H1 (cell line): Measurements from ENCODE around the gene RERE. TPM values are rescaled to one million over a fixed set of nuclear protein-coding genes. Genes with fewer than 3 reads are reported as not detected.

Experiments used
- CTCF ChIA-PET: fragments of 300-600 bp; sonication (Branson Sonifier 250); formaldehyde crosslinking; loops from one replicate; lab custom pipeline; 2021; ENCODE audit not compliant: partially characterized antibody; lab: Charles Lee
- POLR2A ChIA-PET: fragments of 300-600 bp; sonication (Branson Sonifier 250); formaldehyde crosslinking; loops from one replicate; lab custom pipeline; 2021; ENCODE audit warnings: inconsistent platforms; ENCODE audit not compliant: partially characterized antibody; lab: Charles Lee
- DNase-seq, 2 experiments: peaks; one replicate each; pipeline versions ENCODE4 v3.0.0 to v3.0.0-alpha.2; 2010 to 2022; ENCODE audit warnings: low spot score in 2 of 2, low read depth in 1 of 2, mixed read lengths in 1 of 2
- FAIRE-seq: peaks from 2 replicates; lab custom pipeline; 2011; peaks lifted over from hg19 to GRCh38; lab: Jason Lieb, UNC
- H2AFZ ChIP-seq: 2 replicates; pipeline ENCODE4 v1.8.1; 2012; ENCODE audit warnings: low read length, inconsistent platforms
- H2AK5ac ChIP-seq: 2 replicates; pipeline ENCODE4 v1.6.1; 2013; ENCODE audit warnings: low read depth, low read length
- H2BK120ac ChIP-seq: replicated peaks from 2 replicates; pipeline ENCODE3; 2013; ENCODE audit warnings: low read depth, low read length, inconsistent platforms
- H2BK12ac ChIP-seq: 2 replicates; pipeline ENCODE4 v1.6.1; 2013; ENCODE audit warnings: low read depth, low read length
- H2BK15ac ChIP-seq: 2 replicates; pipeline ENCODE4 v1.6.1; 2013; ENCODE audit warnings: low read length
- H2BK20ac ChIP-seq: 2 replicates; pipeline ENCODE4 v1.6.1; 2013; ENCODE audit warnings: low read length
- H2BK5ac ChIP-seq: 2 replicates; pipeline ENCODE4 v1.6.1; 2013; ENCODE audit warnings: low read depth, low read length
- H3K14ac ChIP-seq: 2 replicates; pipeline ENCODE4 v1.6.1; 2013; ENCODE audit warnings: inconsistent platforms; ENCODE audit not compliant: insufficient read length
- H3K18ac ChIP-seq: 2 replicates; pipeline ENCODE4 v1.6.1; 2013; ENCODE audit warnings: low read length; ENCODE audit errors: extremely low read depth
- H3K23ac ChIP-seq: 2 replicates; pipeline ENCODE4 v1.6.1; 2013; ENCODE audit warnings: inconsistent platforms; ENCODE audit not compliant: insufficient read length
- H3K23me2 ChIP-seq: 2 replicates; pipeline ENCODE4 v1.6.1; 2013; ENCODE audit warnings: low read depth, low read length
- H3K27ac ChIP-seq: 2 replicates; pipeline ENCODE4 v1.6.1; 2011; ENCODE audit warnings: low read depth, low read length, inconsistent platforms
- H3K27me3 ChIP-seq, 4 experiments: replicated peaks in 1 of 4; 1 replicate in 1 of 4; 2 replicates in 3 of 4; pipeline versions ENCODE4 v1.6.1 to v1.8.1; 2011 to 2013; ENCODE audit warnings: low read length in 3 of 4, mild to moderate bottlenecking in 3 of 4, inconsistent platforms in 2 of 4, mixed read lengths in 2 of 4, moderate library complexity in 1 of 4; ENCODE audit not compliant: control insufficient read depth in 3 of 4, insufficient read depth in 3 of 4; ENCODE audit errors: extremely low read depth in 1 of 4
- H3K36me3 ChIP-seq, 4 experiments: 2 replicates each; pipeline versions ENCODE4 v1.6.1 to v1.8.1; 2011 to 2013; ENCODE audit warnings: mild to moderate bottlenecking in 4 of 4, low read length in 3 of 4, moderate library complexity in 2 of 4, control low read depth in 1 of 4, inconsistent platforms in 1 of 4; ENCODE audit not compliant: insufficient read depth in 4 of 4, control insufficient read depth in 2 of 4
- H3K4ac ChIP-seq: replicated peaks from 2 replicates; pipeline ENCODE3; 2013; ENCODE audit warnings: low read length, low read depth, mixed read lengths, inconsistent platforms; ENCODE audit not compliant: insufficient read length
- H3K4me1 ChIP-seq, 4 experiments: replicated peaks in 1 of 4; 1 replicate in 1 of 4; 2 replicates in 3 of 4; pipeline versions ENCODE4 v1.6.1 to v1.8.1; 2011 to 2013; ENCODE audit warnings: low read length in 3 of 4, inconsistent platforms in 2 of 4, mixed read lengths in 1 of 4; ENCODE audit not compliant: insufficient read depth in 4 of 4, control insufficient read depth in 3 of 4
- H3K4me2 ChIP-seq, 2 experiments: 2 replicates each; pipeline versions ENCODE4 v1.6.1 to v1.8.1; 2011 to 2013; ENCODE audit warnings: low read depth in 2 of 2, low read length in 2 of 2, control low read depth in 1 of 2, inconsistent platforms in 1 of 2, mild to moderate bottlenecking in 1 of 2; ENCODE audit not compliant: insufficient read depth in 1 of 2
- H3K4me3 ChIP-seq, 4 experiments: fragments of 200-600, 300-600 bp in 1 of 4; sonication (generic), shearing (Covaris generic), sonication (Bioruptor Twin) in 1 of 4; 2 replicates each; pipeline versions ENCODE4 v1.5.1 to v1.8.1; 2011 to 2016; ENCODE audit warnings: low read length in 4 of 4, low read depth in 3 of 4, control low read depth in 2 of 4, inconsistent platforms in 2 of 4, mild to moderate bottlenecking in 2 of 4, mixed read lengths in 1 of 4, moderate library complexity in 1 of 4; ENCODE audit not compliant: insufficient read depth in 2 of 4; ENCODE audit errors: extremely low read depth in 1 of 4
- H3K56ac ChIP-seq: replicated peaks from 2 replicates; pipeline ENCODE3; 2013; ENCODE audit warnings: low read depth, mild to moderate bottlenecking, mixed read lengths, low read length, inconsistent platforms; ENCODE audit not compliant: insufficient read length
- H3K79me1 ChIP-seq: 2 replicates; pipeline ENCODE4 v1.6.1; 2013; ENCODE audit warnings: low read depth, low read length, control low read depth
- H3K79me2 ChIP-seq, 2 experiments: 2 replicates each; pipeline versions ENCODE4 v1.6.1 to v1.8.1; 2012 to 2013; ENCODE audit warnings: low read length in 2 of 2, mild to moderate bottlenecking in 2 of 2, inconsistent platforms in 1 of 2; ENCODE audit not compliant: insufficient read depth in 2 of 2, control insufficient read depth in 1 of 2
- H3K9ac ChIP-seq, 4 experiments: replicated peaks in 1 of 4; 1 replicate in 1 of 4; 2 replicates in 3 of 4; pipeline versions ENCODE4 v1.6.1 to v1.8.1; 2011 to 2013; ENCODE audit warnings: low read depth in 3 of 4, low read length in 3 of 4, control low read depth in 2 of 4, mild to moderate bottlenecking in 2 of 4, moderate library complexity in 2 of 4, inconsistent platforms in 1 of 4; ENCODE audit errors: extremely low read depth in 1 of 4
- H3K9me3 ChIP-seq, 2 experiments: 2 replicates each; pipeline versions ENCODE4 v1.6.1 to v1.8.1; 2012 to 2013; ENCODE audit warnings: mild to moderate bottlenecking in 2 of 2, moderate library complexity in 2 of 2, control low read depth in 1 of 2, inconsistent platforms in 1 of 2, low read depth in 1 of 2, low read length in 1 of 2, mixed read lengths in 1 of 2; ENCODE audit not compliant: insufficient read depth in 2 of 2
- H4K20me1 ChIP-seq, 2 experiments: replicated peaks in 1 of 2; 2 replicates each; pipeline versions ENCODE3 to v1.8.1; 2011 to 2013; ENCODE audit warnings: inconsistent platforms in 2 of 2, low read length in 2 of 2, mild to moderate bottlenecking in 1 of 2; ENCODE audit not compliant: insufficient read depth in 2 of 2, control insufficient read depth in 1 of 2
- H4K5ac ChIP-seq: 2 replicates; pipeline ENCODE4 v1.6.1; 2013; ENCODE audit warnings: low read length, low read depth, mixed read lengths, inconsistent platforms; ENCODE audit not compliant: insufficient read length
- H4K8ac ChIP-seq: 2 replicates; pipeline ENCODE4 v1.8.0; 2013; ENCODE audit warnings: mild to moderate bottlenecking, moderate library complexity, low read length, inconsistent platforms; ENCODE audit not compliant: insufficient read depth; ENCODE audit errors: extremely low read depth
- H4K91ac ChIP-seq: replicated peaks from 2 replicates; pipeline ENCODE3; 2013; ENCODE audit warnings: low read length, mixed read lengths, inconsistent platforms; ENCODE audit not compliant: insufficient read length
- SIX5 ChIP-seq: IDR thresholded peaks from 2 replicates; pipeline ENCODE4 v1.6.1; 2011; ENCODE audit warnings: mild to moderate bottlenecking, low read depth, low read length
- WGBS, 2 experiments: shearing (Covaris generic) in 1 of 2; methylation state at CpG; one replicate each; pipeline versions ENCODE4 v1.1.6 to v1.1.7; 2013 to 2015; ENCODE audit warnings: low lambda C conversion rate in 2 of 2, mixed read lengths in 2 of 2, inconsistent platforms in 1 of 2, low coverage in 1 of 2, missing lambda C conversion rate in 1 of 2; ENCODE audit not compliant: insufficient replicate concordance in 2 of 2, insufficient coverage in 1 of 2, insufficient read length in 1 of 2; ENCODE audit errors: extremely low coverage in 1 of 2, missing lambda C conversion rate in 1 of 2; 5-methylcytosine and 5-hydroxymethylcytosine counted together
- polyA plus RNA-seq, 7 experiments: library from polyadenylated mRNA; depleted of rRNA in 3 of 7; stranded (reverse) in 5 of 7; unstranded in 2 of 7; fragments of >200 nt in 5 of 7; fragments of 200-250 nt in 2 of 7; gene quantifications; 1 replicate in 5 of 7; 2 replicates in 1 of 7; 4 replicates in 1 of 7; pipeline versions ENCODE4 v1.2.1 to v1.2.3, GENCODE V29; 2011 to 2013; ENCODE audit warnings: missing spikeins in 2 of 7, mixed read lengths in 2 of 7
- total RNA-seq: library from RNA; stranded (reverse); fragmentation: NEBNext Ultra II Directional; extraction: Animal tissue kit (Norgen Biotek cat#: 25700); gene quantifications from 2 replicates; pipeline ENCODE4 v1.2.1, GENCODE V29; 2021

RERE gene
- total and polyA plus RNA-seq, 2 of the 8 experiments (the other 6 are each of a cell fraction or from before 2014, with no cell fraction given): 15.3 to 142 TPM

DNA sequence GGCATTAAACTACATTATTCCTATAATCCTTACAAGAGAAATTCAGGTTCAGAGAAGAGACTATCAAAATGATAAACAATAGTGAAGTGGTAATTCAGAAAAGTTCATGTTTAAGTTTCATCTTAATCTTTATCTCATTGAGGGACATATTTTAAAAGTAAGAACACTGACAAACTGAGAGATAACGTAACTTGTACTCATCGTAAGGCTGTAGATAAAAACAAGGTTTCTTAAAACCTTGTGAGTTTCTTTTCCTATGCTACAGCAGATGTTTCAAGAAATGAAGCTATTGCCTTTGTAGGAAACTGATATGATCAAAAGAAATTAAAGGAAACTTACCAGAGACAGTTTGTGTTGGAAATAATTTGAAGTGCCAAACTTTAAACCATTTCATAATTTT, 65.0 kb downstream of the RERE start:
- ChIA-PET POLR2A (interaction anchor here (0.5 to 0.6 kb wide), 2 partner anchors 353 to 950 kb away, joined by 3 to 4 read pairs; no protein-coding TSS in a partner anchor), CTCF (interaction anchor here (0.6 to 1.7 kb wide), 4 partner anchors 12 to 107 kb away, joined by 3 to 4 read pairs (median 3); no protein-coding TSS in a partner anchor)
- Histone ChIP-seq H3K9me3 (no peaks in the 10 kb centered on the region), H3K9ac (no peak overlapping the region), H3K18ac (no peak overlapping the region), H2AK5ac (no peak overlapping the region), H2BK5ac (no peak overlapping the region), H4K5ac (no peak overlapping the region), H3K23me2 (no peaks in the 10 kb centered on the region), H2AFZ (no peak overlapping the region), H2BK20ac (no peak overlapping the region), H3K27me3 (no peaks in the 10 kb centered on the region; a peak in 1 of 7 replicates), H2BK15ac (no peak overlapping the region), H3K79me1 (peaks cover 4% of the 10 kb centered on the region), H3K36me3 (no peaks in the 10 kb centered on the region), H2BK12ac (no peak overlapping the region), H4K91ac (no peak overlapping the region), H3K56ac (no peak overlapping the region), H4K20me1 (peaks cover 0 to 2% of the 10 kb centered on the region in 2 experiments), H3K4ac (no peak overlapping the region), H4K8ac (no peak overlapping the region), H3K4me3 (no peak overlapping the region), H2BK120ac (no peak overlapping the region), H3K4me2 (no peak overlapping the region), H3K27ac (no peak overlapping the region), H3K79me2 (peaks cover 0 to 72% of the 10 kb centered on the region in 2 experiments; a peak in 2 of 4 replicates), H3K14ac (no peak overlapping the region), H3K4me1 (peaks cover 2 to 7% (median 5%) of the 10 kb centered on the region in 4 experiments; a peak in 4 of 7 replicates), H3K23ac (no peak overlapping the region)
- WGBS, 2 experiments: 83% methylated on average over 2 of the region's 2 CpGs; no CpG with 5 or more reads in 1 of the 2 experiments
- no peak for DNase-seq
- no peak for FAIRE-seq
- no peak for TF ChIP-seq SIX5
